ENCODE data around the gene ALDH3B2. TPM values are rescaled to one million over a fixed set of nuclear protein-coding genes. Genes with fewer than 3 reads are reported as not detected.
A peak's percentile ranks its signal among the peaks of the same experiment; 100 is the strongest.

The ALDH3B2 gene
- total and polyA plus RNA-seq, 8 donors, result 0.17 to 0.50 (median 0.34) TPM; not detected in 4

DNA sequence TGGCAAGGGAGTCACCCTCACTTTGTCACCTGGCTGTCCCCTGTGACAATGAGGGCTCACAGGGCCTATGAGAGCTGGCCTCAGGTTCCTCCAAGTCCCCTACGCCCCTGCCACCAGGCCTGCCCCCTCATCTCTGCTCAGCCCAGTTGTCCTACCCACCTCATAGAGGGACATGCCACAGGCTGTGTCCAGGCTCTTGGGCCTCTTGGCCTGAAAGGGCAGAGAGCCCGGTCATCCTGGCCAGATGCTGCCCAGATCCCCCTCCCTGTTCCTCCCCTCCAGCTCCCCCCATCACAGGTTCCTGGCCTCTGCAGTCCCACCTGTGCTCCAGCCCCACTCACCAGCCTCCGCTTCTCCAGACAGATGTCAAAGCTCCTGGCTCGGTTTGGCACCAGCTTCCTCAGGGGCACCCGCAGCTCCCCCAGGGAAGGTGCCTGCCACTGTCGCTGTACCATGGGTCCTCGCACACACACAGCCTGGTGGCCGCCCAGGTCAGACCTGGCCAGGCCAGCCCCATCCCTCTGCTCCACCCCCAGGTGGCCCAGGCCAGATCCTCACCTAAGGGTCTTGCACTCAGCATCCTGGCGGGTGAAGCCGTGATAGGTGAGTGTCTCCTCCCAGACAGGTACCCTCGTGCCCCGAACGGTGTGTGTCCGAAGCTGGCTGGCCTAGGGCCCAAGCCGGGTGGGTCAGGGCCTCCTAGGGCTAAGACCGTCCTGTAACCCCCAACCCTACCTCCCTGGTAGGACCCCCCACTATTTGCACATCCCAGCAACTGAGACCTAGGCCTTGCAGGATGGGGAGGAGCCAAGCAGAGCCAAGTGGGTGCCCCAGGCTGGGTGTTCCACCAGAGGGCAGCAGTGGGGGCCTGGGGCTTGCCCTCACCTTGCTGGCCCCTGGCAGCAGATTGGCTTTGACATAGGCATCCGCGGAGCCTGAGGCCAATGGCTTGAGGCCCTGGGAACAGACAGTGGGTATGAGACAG lies 59.4 kb downstream of the ALDH3B2 start:
- TF ChIP-seq, protein P1, sequence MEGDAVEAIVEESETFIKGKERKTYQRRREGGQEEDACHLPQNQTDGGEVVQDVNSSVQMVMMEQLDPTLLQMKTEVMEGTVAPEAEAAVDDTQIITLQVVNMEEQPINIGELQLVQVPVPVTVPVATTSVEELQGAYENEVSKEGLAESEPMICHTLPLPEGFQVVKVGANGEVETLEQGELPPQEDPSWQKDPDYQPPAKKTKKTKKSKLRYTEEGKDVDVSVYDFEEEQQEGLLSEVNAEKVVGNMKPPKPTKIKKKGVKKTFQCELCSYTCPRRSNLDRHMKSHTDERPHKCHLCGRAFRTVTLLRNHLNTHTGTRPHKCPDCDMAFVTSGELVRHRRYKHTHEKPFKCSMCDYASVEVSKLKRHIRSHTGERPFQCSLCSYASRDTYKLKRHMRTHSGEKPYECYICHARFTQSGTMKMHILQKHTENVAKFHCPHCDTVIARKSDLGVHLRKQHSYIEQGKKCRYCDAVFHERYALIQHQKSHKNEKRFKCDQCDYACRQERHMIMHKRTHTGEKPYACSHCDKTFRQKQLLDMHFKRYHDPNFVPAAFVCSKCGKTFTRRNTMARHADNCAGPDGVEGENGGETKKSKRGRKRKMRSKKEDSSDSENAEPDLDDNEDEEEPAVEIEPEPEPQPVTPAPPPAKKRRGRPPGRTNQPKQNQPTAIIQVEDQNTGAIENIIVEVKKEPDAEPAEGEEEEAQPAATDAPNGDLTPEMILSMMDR (IDR thresholded peaks at IDR 0.05), result peak; percentile 35 to 48 (median 45)
- Histone ChIP-seq H3K4me1 (no peaks in the 10 kb centered on the region), H3K36me3 (peaks cover 4 to 17% (median 14%) of the 10 kb centered on the region in 3 donors), H3K9me3 (no peaks in the 10 kb centered on the region), H3K27me3 (no peaks in the 10 kb centered on the region), H3K27ac (peak overlapping the region; percentile 49 to 83 (median 70)), H3K4me3 (no peak overlapping the region)
- peak; percentile 60 to 80 (median 78) for ATAC-seq
- WGBS, 2 donors, result 77 to 78% methylated on average over 18 of the region's 18 CpGs
- intact Hi-C loops (cut with DNase I), result no loop called here
- DNase-seq, result peak in 5 of 6 donors; percentile 37 to 87 (median 81)
- no peak for FAIRE-seq

DNA sequence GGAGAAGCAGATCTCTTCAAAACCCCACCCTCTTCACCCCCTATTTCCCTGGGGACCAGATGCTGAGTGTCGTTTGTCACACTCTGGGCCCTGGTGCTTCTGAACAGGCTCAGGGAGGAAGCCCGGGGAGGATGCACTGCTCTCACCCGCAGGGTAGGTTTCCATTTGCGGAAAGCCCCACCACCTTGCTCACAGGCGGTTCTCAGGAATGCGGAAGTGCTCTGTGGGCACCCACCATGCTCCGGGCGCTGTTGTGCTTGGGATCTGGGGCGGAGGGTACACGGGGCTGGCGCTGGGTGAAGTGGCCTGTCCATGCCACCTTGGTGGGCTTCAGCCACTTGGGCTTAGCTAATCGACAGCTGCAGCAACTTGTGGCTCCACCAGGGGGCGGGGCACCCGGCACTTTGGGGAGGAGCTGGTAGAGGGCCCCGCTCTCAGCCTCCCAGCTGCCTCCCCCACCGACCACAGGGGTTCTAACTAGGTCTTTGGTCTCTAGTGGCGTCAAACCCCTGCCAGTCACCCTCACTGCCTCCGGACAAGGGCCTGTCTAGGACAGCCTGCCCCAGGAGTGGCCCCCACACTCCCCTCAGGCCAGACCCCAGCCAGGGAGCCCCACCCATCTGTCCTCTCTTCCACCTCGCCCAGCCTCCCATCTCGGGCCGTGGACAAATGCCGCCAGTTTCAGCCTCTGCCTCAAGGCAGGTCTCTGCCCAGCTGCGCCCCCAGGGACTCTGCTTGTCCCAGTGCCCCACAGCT lies 60.3 kb downstream of the ALDH3B2 start:
- Histone ChIP-seq H3K4me1 (no peaks in the 10 kb centered on the region), H3K27me3 (no peaks in the 10 kb centered on the region), H3K9me3 (no peaks in the 10 kb centered on the region), H3K36me3 (peaks cover 5 to 21% (median 15%) of the 10 kb centered on the region in 3 donors), H3K4me3 (peak overlapping the region in 3 of 4 donors; percentile 4 to 28 (median 26)), H3K27ac (peak overlapping the region; percentile 49 to 83 (median 70))
- DNase-seq (peak in 5 of 6 donors; percentile 57 to 84 (median 75)), FAIRE-seq (no peak), ATAC-seq (peak; percentile 55 to 81 (median 73))
- intact Hi-C loops (cut with DNase I), result no loop called here
- TF ChIP-seq, protein P1 (IDR thresholded peaks at IDR 0.05), result peak; percentile 36 to 71 (median 59)
- WGBS, 2 donors, result 14 to 15% methylated on average over 23 of the region's 23 CpGs

DNA sequence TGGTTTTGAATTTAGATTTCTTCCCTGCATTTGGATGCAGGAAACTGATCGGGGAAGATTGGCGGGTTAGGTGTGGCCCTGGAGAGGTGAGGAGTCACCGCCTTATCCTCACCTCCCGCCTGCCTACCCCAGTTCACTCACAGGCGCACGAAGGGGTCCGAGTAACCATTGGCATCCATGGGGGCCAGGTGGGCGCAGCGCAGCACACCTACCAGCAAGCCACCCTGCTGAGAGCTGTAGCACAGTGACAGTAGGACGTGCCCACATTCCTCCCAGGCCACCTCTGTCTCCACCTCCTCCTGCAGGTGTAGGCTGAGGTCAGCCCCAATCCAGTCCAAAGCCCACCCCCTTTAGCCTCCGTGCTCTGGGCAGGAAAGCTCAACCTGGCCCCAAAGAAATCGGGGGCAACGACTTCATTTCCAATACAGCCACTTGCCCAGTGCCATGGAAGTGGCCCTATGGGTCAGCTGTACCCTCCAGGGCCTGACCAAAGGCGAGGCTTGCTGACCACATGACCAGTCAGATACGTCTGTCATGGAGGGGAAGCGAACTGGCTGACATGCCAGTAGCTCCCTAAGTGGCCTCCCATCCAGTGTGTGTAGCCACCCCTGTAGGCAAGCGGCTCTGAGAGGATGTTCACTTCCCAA lies 61.0 kb downstream of the ALDH3B2 start:
- ATAC-seq, result peak; percentile 3 to 11 (median 8)

DNA sequence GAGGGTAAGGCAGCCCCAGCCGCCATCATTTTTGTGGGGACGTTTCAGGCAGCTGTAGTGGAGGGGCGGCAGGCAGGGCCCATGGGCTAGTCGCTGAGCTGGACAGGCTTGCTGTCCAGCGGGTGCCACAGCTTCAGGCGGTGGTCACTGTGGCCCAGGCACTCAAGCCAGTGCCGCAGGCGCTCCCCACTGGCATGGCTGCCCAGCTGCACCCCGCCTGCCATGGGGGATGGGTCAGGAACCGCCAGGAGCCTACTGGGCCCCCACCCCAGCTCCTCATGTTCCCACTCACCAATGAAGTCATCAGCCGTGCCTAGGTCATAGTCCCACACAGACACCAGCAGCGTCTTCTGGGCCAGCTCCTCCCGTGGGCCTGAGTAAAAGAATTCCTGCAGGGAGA lies 61.7 kb downstream of the ALDH3B2 start:
- ATAC-seq, result no peak
- intact Hi-C loops (cut with DNase I), result no loop called here
- TF ChIP-seq, protein P1 (IDR thresholded peaks at IDR 0.05), result no peak
- no peak overlapping the region for H3K27ac ChIP-seq
- H3K36me3 ChIP-seq, result peaks cover 5 to 26% (median 15%) of the 10 kb centered on the region in 3 donors
- H3K4me1 ChIP-seq, result peaks cover 0 to 3% (median 0%) of the 10 kb centered on the region in 3 donors
- WGBS, 2 donors, result 91 to 92% methylated on average over 12 to 13 of the region's 13 CpGs
- no peaks in the 10 kb centered on the region for H3K27me3 ChIP-seq
- no peak for FAIRE-seq
- H3K4me3 ChIP-seq, result no peak overlapping the region
- peak in 2 of 6 donors; percentile 39 to 73 for DNase-seq
- no peaks in the 10 kb centered on the region for H3K9me3 ChIP-seq

More for the DNA sequence above, 61.0 kb downstream of the ALDH3B2 start:
- TF ChIP-seq, protein P1 (IDR thresholded peaks at IDR 0.05), result no peak
- WGBS, 2 donors, result 80 to 87% methylated on average over 17 of the region's 17 CpGs
- no peak for FAIRE-seq
- peak in 2 of 6 donors; percentile 33 to 63 for DNase-seq
- Histone ChIP-seq H3K27me3 (no peaks in the 10 kb centered on the region), H3K4me1 (no peaks in the 10 kb centered on the region), H3K9me3 (no peaks in the 10 kb centered on the region), H3K4me3 (peak overlapping the region in 1 of 4 donors; percentile 26), H3K27ac (peak overlapping the region; percentile 49 to 83 (median 70)), H3K36me3 (peaks cover 5 to 26% (median 15%) of the 10 kb centered on the region in 3 donors)
- intact Hi-C loops (cut with DNase I), result no loop called here

Other genes with a start within 250 kb of the ALDH3B2 start
- gene RPS6KB2, start 246.1 kb downstream of the ALDH3B2 start, total RNA-seq, result 10 to 100 TPM; 17.6 to 29.3 (median 21.7) TPM
- 10 to 100 TPM; 57.4 to 71.6 TPM for gene RPS6KB2, start 246.1 kb downstream of the ALDH3B2 start, polyA plus RNA-seq
- 1 to 10 TPM in 4 of 6 donors, under 1 TPM in 2; 0.63 to 4.1 (median 1.8) TPM for gene PTPRCAP, start 236.9 kb downstream of the ALDH3B2 start, total RNA-seq
- gene PTPRCAP, start 236.9 kb downstream of the ALDH3B2 start, polyA plus RNA-seq, result 10 to 100 TPM; 10.9 to 13.1 TPM
- gene CORO1B, start 231.1 kb downstream of the ALDH3B2 start, total RNA-seq, result 10 to 100 TPM; 40.3 to 56.3 (median 47.7) TPM
- 10 to 100 TPM; 53.0 to 66.4 TPM for gene CORO1B, start 231.1 kb downstream of the ALDH3B2 start, polyA plus RNA-seq
- not detected for gene GPR152, start 221.9 kb downstream of the ALDH3B2 start, total RNA-seq
- gene GPR152, start 221.9 kb downstream of the ALDH3B2 start, polyA plus RNA-seq, result not detected
- 1 to 10 TPM in 2 of 6 donors, under 1 TPM in 3, not detected in 1; 0.58 to 1.5 (median 0.88) TPM for gene CABP4, start 219.3 kb downstream of the ALDH3B2 start, total RNA-seq
- gene CABP4, start 219.3 kb downstream of the ALDH3B2 start, polyA plus RNA-seq, result 1 to 10 TPM in 1 of 2 donors, under 1 TPM in 1; 0.99 to 1.2 TPM
- 10 to 100 TPM; 45.1 to 72.1 (median 52.4) TPM for gene TMEM134, start 205.4 kb downstream of the ALDH3B2 start, total RNA-seq
- 10 to 100 TPM; 90.1 to 93.4 TPM for gene TMEM134, start 205.4 kb downstream of the ALDH3B2 start, polyA plus RNA-seq
- 10 to 100 TPM; 20.2 to 33.3 (median 23.6) TPM for gene AIP, start 191.6 kb downstream of the ALDH3B2 start, total RNA-seq
- 10 to 100 TPM; 45.1 to 45.8 TPM for gene AIP, start 191.6 kb downstream of the ALDH3B2 start, polyA plus RNA-seq
- gene PITPNM1, start 169.3 kb downstream of the ALDH3B2 start, total RNA-seq, result 10 to 100 TPM; 10.2 to 34.3 (median 20.5) TPM
- 10 to 100 TPM; 34.4 to 35.7 TPM for gene PITPNM1, start 169.3 kb downstream of the ALDH3B2 start, polyA plus RNA-seq
- 10 to 100 TPM; 27.1 to 41.8 (median 35.2) TPM for gene CDK2AP2, start 166.5 kb downstream of the ALDH3B2 start, total RNA-seq
- gene CDK2AP2, start 166.5 kb downstream of the ALDH3B2 start, polyA plus RNA-seq, result 10 to 100 TPM; 46.4 to 65.6 TPM
- not detected for gene CABP2, start 151.2 kb downstream of the ALDH3B2 start, total RNA-seq
- not detected for gene CABP2, start 151.2 kb downstream of the ALDH3B2 start, polyA plus RNA-seq
- gene GSTP1, start 90.8 kb downstream of the ALDH3B2 start, total RNA-seq, result 100 to 1,000 TPM; 169 to 350 (median 205) TPM
- 100 to 1,000 TPM; 310 to 315 TPM for gene GSTP1, start 90.8 kb downstream of the ALDH3B2 start, polyA plus RNA-seq
- gene NDUFV1, start 67.7 kb downstream of the ALDH3B2 start, total RNA-seq, result 100 to 1,000 TPM in 4 of 6 donors, 10 to 100 TPM in 2; 82.5 to 126 (median 109) TPM
- 100 to 1,000 TPM; 206 to 281 TPM for gene NDUFV1, start 67.7 kb downstream of the ALDH3B2 start, polyA plus RNA-seq
- 1 to 10 TPM; 4.3 to 7.3 (median 5.8) TPM for gene NUDT8, start 44.7 kb downstream of the ALDH3B2 start, total RNA-seq
- gene NUDT8, start 44.7 kb downstream of the ALDH3B2 start, polyA plus RNA-seq, result 10 to 100 TPM in 1 of 2 donors, 1 to 10 TPM in 1; 6.4 to 11.0 TPM
- gene TBX10, start 34.9 kb downstream of the ALDH3B2 start, total RNA-seq, result under 1 TPM in 3 of 6 donors, not detected in 3; 0.09 to 0.37 (median 0.24) TPM
- under 1 TPM in 1 of 2 donors, not detected in 1; 0.28 TPM for gene TBX10, start 34.9 kb downstream of the ALDH3B2 start, polyA plus RNA-seq
- gene ACY3, start 23.9 kb downstream of the ALDH3B2 start, total RNA-seq, result 10 to 100 TPM in 1 of 6 donors, 1 to 10 TPM in 5; 5.2 to 14.1 (median 6.9) TPM
- 10 to 100 TPM; 16.5 to 17.9 TPM for gene ACY3, start 23.9 kb downstream of the ALDH3B2 start, polyA plus RNA-seq